HG02884 (cell line): Measurements from ENCODE around the gene TRIM40.

Source experiments
- ATAC-seq: cut with Tn5 transposase; IDR thresholded peaks from one replicate; pipeline ENCODE4 v1.9.1; 2021; ENCODE audit warnings: mild to moderate bottlenecking, moderate library complexity; ENCODE audit not compliant: unreplicated experiment

Gene TRIM40

DNA sequence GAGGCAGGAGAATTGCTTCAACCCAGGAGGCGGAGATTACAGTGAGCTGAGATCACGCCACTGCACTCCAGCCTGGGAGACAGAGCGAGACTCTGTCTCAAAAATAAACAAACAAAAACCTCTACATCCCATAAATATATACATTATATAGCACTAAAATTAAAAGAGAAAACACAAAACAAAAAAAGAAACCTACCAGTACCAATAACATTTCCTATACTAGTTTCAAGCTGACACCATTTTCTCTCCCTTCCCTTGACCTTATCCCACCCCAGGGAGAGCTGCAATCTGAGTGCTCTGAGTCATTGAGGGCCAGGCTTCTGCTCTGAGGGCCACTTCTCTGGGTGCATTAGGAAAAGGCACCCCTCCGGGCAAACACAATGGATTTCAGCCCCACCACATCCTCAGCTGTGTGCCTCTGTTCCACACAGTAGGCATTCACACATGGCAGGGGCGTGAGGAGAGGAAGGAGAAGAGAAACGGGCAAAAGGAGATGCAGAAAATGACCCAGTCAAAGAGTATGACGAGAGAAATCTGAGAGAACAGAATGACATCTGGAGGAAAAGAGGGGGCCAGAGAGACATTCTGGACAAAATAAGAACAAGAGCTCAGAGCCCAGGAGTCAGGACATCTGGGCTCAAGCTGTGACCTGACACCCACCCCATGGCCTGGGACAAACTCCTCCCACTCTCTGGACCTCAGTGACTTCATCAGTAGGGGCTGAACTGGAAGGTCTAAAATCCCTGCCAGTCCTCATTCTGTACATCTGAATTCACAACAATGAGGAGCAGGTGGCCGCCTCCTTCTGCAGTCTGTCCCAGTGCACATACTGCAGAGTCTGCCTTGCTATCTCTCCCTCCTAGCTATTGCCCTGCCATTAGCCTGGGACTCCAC is 59.1 kb downstream of the TRIM40 start:
- ATAC-seq = no peak

DNA sequence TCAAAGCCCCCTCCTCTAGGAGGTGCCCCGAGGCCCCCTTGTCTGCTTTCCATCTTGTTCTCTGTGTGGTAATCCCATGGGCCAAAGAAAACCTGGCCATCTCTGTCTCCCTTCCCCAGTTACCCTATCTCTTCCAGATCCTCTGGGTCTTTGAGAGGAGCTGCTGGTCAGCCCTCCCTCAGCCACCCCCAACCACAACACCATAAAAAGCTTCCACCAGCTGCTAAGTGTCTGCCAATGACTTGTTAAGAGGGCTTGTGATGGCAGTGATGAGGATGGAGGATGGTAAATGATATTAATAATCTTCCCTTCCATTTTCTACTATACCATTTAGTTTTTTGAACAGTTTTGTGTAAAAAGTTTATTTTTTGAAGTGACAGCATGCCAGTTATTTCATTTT is 60.0 kb downstream of the TRIM40 start:
- no peak for ATAC-seq

DNA sequence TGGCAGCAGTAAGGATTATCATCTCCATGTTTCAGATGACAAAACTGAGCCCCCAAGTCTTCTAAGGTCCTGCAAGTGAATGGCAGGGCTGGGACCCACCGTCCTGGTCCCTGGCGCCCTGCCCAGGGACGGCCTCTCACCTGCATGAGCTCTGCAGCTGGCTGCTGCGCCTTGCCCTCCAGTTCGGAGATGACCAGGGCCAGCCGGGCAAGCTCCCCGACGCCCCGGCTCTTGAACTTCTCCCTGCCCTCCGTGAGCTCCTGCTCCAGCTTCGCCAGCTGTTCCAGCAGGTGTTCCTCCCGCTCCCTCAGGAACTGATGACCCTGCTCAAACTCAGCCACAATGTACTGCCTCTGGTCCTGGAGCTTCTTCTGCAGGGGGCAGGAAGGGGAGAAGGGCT is 60.4 kb downstream of the TRIM40 start:
- ATAC-seq = no peak
